CD8-positive, alpha-beta memory T cell (primary cell): ENCODE measurements around the gene NHLH2. TPM values are rescaled to one million over a fixed set of nuclear protein-coding genes. Genes with fewer than 3 reads are reported as not detected.

Experiments used
- CTCF ChIA-PET: fragments of 350-600 bp; sonication (Branson Sonifier 250); formaldehyde crosslinking; loops from one replicate; lab custom pipeline; 2021; ENCODE audit warnings: antibody characterized with exemption; lab: Charles Lee
- POLR2A ChIA-PET: fragments of 350-600 bp; sonication (Branson Sonifier 250); formaldehyde crosslinking; loops from one replicate; lab custom pipeline; 2021; ENCODE audit warnings: antibody characterized with exemption; lab: Charles Lee
- DNase-seq, 5 donors: peaks; one replicate each; pipeline versions ENCODE4 v3.0.0 to v3.0.0-alpha.2; 2020 to 2022; ENCODE audit warnings: mixed read lengths in 1 of 5
- H3K27ac ChIP-seq: one replicate; pipeline ENCODE4 v1.7.0; 2013; ENCODE audit warnings: low read depth, mild to moderate bottlenecking, low read length, moderate library complexity
- H3K27me3 ChIP-seq: 2 replicates; pipeline ENCODE4 v1.7.0; 2013; ENCODE audit warnings: low read length, mild to moderate bottlenecking; ENCODE audit not compliant: insufficient read depth, poor library complexity, severe bottlenecking
- H3K36me3 ChIP-seq: 2 replicates; pipeline ENCODE4 v1.7.0; 2013; ENCODE audit warnings: mild to moderate bottlenecking, low read length, moderate library complexity; ENCODE audit not compliant: insufficient read depth
- H3K4me1 ChIP-seq: 2 replicates; pipeline ENCODE4 v1.7.0; 2013; ENCODE audit warnings: mild to moderate bottlenecking, low read length, moderate library complexity; ENCODE audit not compliant: insufficient read depth
- H3K4me3 ChIP-seq: 2 replicates; pipeline ENCODE4 v1.7.0; 2013; ENCODE audit warnings: mild to moderate bottlenecking, low read length
- H3K9me3 ChIP-seq: 2 replicates; pipeline ENCODE4 v1.7.0; 2013; ENCODE audit warnings: mild to moderate bottlenecking, low read length
- H3K27ac Mint-ChIP-seq, 8 donors: one replicate each; pipeline ENCODE4 v1.8.0; 2020 to 2021; ENCODE audit warnings: mixed read lengths in 8 of 8, mild to moderate bottlenecking in 6 of 8, inconsistent platforms in 3 of 8, moderate library complexity in 3 of 8
- H3K27me3 Mint-ChIP-seq, 2 donors: one replicate each; pipeline ENCODE4 v1.8.0; 2020 to 2021; ENCODE audit warnings: mixed read lengths in 2 of 2, mild to moderate bottlenecking in 1 of 2, moderate library complexity in 1 of 2
- H3K36me3 Mint-ChIP-seq, 3 donors: one replicate each; pipeline ENCODE4 v1.8.0; 2020 to 2021; ENCODE audit warnings: mixed read lengths in 3 of 3, inconsistent platforms in 1 of 3, mild to moderate bottlenecking in 1 of 3
- H3K4me1 Mint-ChIP-seq, 3 donors: one replicate each; pipeline ENCODE4 v1.8.0; 2020 to 2021; ENCODE audit warnings: mixed read lengths in 3 of 3, inconsistent platforms in 1 of 3, mild to moderate bottlenecking in 1 of 3
- H3K4me3 Mint-ChIP-seq, 7 donors: one replicate each; pipeline ENCODE4 v1.8.0; 2020 to 2021; ENCODE audit warnings: mixed read lengths in 7 of 7, mild to moderate bottlenecking in 6 of 7, moderate library complexity in 4 of 7, inconsistent platforms in 2 of 7
- H3K9me3 Mint-ChIP-seq, 5 donors: one replicate each; pipeline ENCODE4 v1.8.0; 2020 to 2022; ENCODE audit warnings: mixed read lengths in 5 of 5, mild to moderate bottlenecking in 3 of 5, moderate library complexity in 2 of 5, inconsistent platforms in 1 of 5
- polyA plus RNA-seq: library from polyadenylated mRNA; unstranded; fragments of 300-500 nt; fragmentation: Illumina TruSeq; gene quantifications from one replicate; pipeline ENCODE4 v1.2.3, GENCODE V29; 2021
- total RNA-seq, 2 experiments: library from RNA; stranded (reverse); gene quantifications; one replicate each; pipeline ENCODE4 v1.2.3, GENCODE V29; 2021

The NHLH2 gene
- total and polyA plus RNA-seq, 3 experiments from 2014 or later = not detected

- Mint-ChIP-seq H3K4me1 (peaks cover 2 to 9% (median 5%) of the 10 kb centered on the region in 3 donors), H3K4me3 (no peak overlapping the region), H3K36me3 (no peaks in the 10 kb centered on the region), H3K27me3 (peaks cover 18 to 63% of the 10 kb centered on the region in 2 donors), H3K9me3 (peaks cover 0 to 1% (median 0%) of the 10 kb centered on the region in 5 donors), H3K27ac (no peak overlapping the region)
- Histone ChIP-seq H3K9me3 (no peaks in the 10 kb centered on the region), H3K36me3 (no peaks in the 10 kb centered on the region), H3K4me1 (no peaks in the 10 kb centered on the region), H3K4me3 (no peak overlapping the region), H3K27ac (no peak overlapping the region), H3K27me3 (no peaks in the 10 kb centered on the region)
- ChIA-PET POLR2A (no interaction called here), CTCF (no interaction called here)
- DNase-seq = no peak
Measured at GRCh38 chr1:115826628-115827027, 14.3 kb downstream of the NHLH2 start.

- no peaks in the 10 kb centered on the region for H3K9me3 ChIP-seq
- POLR2A ChIA-PET = no interaction called here
- H3K36me3 ChIP-seq = no peaks in the 10 kb centered on the region
- Mint-ChIP-seq H3K9me3 (peaks cover 0 to 5% (median 0%) of the 10 kb centered on the region in 5 donors), H3K27ac (no peak overlapping the region), H3K4me1 (no peaks in the 10 kb centered on the region), H3K36me3 (no peaks in the 10 kb centered on the region), H3K4me3 (no peak overlapping the region), H3K27me3 (peaks cover 3 to 41% of the 10 kb centered on the region in 2 donors)
- H3K4me1 ChIP-seq = no peaks in the 10 kb centered on the region
- H3K27ac ChIP-seq = no peak overlapping the region
- DNase-seq = no peak
- no peaks in the 10 kb centered on the region for H3K27me3 ChIP-seq
- no peak overlapping the region for H3K4me3 ChIP-seq
- CTCF ChIA-PET = no interaction called here
Measured at GRCh38 chr1:115822117-115822516, 18.8 kb downstream of the NHLH2 start.

DNA sequence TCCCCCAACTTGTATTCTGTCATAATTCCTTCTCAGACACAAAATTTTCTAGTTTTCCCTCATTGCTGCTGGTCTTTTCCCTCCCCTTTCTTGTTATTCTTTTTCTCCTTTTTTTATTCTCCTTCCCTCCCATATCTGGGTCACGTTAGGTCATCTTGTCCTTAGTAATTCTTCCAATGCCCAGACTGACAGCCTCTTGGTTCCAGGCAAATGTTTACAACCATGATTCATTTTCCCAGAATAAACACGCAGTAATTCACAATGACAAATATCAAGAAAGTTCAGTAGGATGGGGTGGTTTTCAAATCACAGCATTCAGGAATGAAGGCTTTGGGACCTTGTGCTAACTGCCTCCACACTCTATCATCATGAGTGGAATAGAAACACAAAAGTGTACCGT lies 25.2 kb downstream of the NHLH2 start:
- Mint-ChIP-seq H3K27ac (no peak overlapping the region), H3K36me3 (no peaks in the 10 kb centered on the region), H3K4me3 (no peak overlapping the region), H3K4me1 (no peaks in the 10 kb centered on the region), H3K27me3 (peaks cover 3 to 41% of the 10 kb centered on the region in 2 donors), H3K9me3 (peaks cover 0 to 4% (median 0%) of the 10 kb centered on the region in 5 donors)
- no peaks in the 10 kb centered on the region for H3K27me3 ChIP-seq
- H3K36me3 ChIP-seq = no peaks in the 10 kb centered on the region
- H3K4me3 ChIP-seq = no peak overlapping the region
- no peak overlapping the region for H3K27ac ChIP-seq
- POLR2A ChIA-PET = no interaction called here
- no peaks in the 10 kb centered on the region for H3K4me1 ChIP-seq
- no peak for DNase-seq
- no peaks in the 10 kb centered on the region for H3K9me3 ChIP-seq
- CTCF ChIA-PET = no interaction called here

DNA sequence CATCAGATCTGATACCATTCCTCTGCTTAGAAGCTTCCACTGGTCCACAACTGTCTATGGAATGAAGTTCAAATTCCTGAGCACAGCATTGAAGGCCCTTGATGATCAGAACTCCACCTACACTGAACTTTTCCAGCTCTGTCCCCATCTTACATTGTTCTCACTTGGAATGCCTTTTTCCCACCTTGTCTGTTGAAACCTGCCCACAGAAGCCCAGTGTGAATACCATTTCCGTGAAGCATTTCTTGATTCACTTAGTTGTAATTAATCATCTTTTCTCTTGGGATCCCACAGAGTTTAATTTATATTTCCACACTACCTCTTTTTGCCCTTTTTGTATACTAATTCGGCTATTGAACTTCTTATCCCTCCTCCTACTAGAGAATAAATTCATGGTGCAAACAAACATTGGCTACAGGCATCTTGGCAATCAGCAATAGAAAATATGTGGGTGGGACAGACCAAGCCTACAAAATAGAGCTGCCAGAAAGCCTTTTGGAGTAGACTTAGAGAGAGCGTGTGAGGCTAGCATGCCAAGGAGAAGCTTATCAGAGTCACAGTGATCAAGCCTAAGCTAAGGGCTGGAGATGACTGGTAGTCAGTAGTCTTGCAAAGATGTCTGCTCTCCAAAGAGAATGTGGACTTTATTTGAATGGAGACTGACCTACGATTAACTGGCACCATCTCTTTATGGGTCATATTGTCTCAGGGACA lies 26.1 kb downstream of the NHLH2 start:
- no peaks in the 10 kb centered on the region for H3K27me3 ChIP-seq
- no peak overlapping the region for H3K27ac ChIP-seq
- Mint-ChIP-seq H3K9me3 (peaks cover 0 to 4% (median 0%) of the 10 kb centered on the region in 5 donors), H3K4me3 (no peak overlapping the region), H3K27me3 (peaks cover 3 to 38% of the 10 kb centered on the region in 2 donors), H3K4me1 (no peaks in the 10 kb centered on the region), H3K36me3 (no peaks in the 10 kb centered on the region), H3K27ac (no peak overlapping the region)
- no peak for DNase-seq
- no peak overlapping the region for H3K4me3 ChIP-seq
- H3K36me3 ChIP-seq = no peaks in the 10 kb centered on the region
- no peaks in the 10 kb centered on the region for H3K9me3 ChIP-seq
- CTCF ChIA-PET = no interaction called here
- H3K4me1 ChIP-seq = no peaks in the 10 kb centered on the region
- POLR2A ChIA-PET = no interaction called here

DNA sequence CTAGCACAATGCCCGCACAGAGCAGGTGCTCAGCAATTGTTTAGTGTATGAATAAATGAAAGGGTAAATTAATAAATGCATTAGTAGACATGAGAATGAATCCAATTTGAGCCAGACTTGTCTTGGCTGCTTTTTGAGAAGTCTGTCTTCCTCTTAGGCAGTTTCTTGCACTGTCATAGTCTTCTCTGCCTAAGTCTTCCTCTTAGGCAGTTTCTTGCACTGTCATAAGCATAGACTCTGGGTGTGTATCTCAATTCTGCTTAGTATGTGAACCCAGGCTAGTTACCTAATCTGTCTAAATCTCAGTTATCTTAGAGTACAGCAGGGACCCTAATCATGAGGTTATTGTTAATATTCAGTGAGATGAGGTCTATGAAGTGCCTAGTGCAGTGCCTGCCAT lies 27.2 kb downstream of the NHLH2 start:
- H3K27ac Mint-ChIP-seq = no peak overlapping the region
- CTCF ChIA-PET = no interaction called here
- H3K4me3 Mint-ChIP-seq = no peak overlapping the region

DNA sequence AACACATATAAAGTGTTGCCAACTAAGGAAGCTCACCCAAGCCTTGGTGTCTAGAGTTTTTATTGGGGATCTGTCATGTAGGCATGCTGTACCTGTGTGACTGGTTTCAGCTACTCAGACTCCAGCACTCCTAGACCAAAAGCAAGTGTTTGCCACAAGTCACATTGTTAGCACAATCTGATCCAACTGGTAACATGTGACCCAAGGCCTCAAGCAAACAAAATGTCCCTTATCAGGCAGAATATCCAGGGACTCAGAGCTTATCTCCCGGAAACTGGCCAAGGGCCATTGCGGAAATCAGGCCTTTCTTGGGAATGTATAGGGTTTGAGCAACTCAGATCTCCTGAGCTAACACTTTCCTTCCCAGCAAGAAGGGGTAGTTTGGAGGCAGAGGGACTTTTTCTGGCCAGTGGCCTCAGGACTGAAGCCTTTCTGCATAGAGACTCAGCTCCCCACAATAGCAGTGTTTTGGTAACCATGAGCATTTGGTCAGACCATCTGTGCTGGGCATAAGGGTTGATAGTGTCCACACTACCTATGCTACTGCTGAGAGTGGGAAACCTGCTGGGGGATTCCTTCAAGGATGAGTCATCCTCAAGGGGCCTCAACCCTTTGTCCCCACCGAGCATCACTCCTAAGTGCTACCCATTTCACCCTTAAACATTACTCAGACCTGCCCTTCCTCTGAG lies 29.6 kb downstream of the NHLH2 start:
- H3K36me3 Mint-ChIP-seq = no peaks in the 10 kb centered on the region
- ChIA-PET CTCF (no interaction called here), POLR2A (no interaction called here)
- Histone ChIP-seq H3K27ac (no peak overlapping the region), H3K9me3 (no peaks in the 10 kb centered on the region), H3K36me3 (no peaks in the 10 kb centered on the region), H3K4me3 (no peak overlapping the region), H3K27me3 (no peaks in the 10 kb centered on the region), H3K4me1 (no peaks in the 10 kb centered on the region)
- no peak overlapping the region for H3K27ac Mint-ChIP-seq
- H3K4me3 Mint-ChIP-seq = no peak overlapping the region
- no peaks in the 10 kb centered on the region for H3K4me1 Mint-ChIP-seq
- H3K27me3 Mint-ChIP-seq = peaks cover 7 to 29% of the 10 kb centered on the region in 2 donors
- no peak for DNase-seq
- H3K9me3 Mint-ChIP-seq = no peaks in the 10 kb centered on the region

More for the DNA sequence above, 27.2 kb downstream of the NHLH2 start:
- Mint-ChIP-seq H3K36me3 (no peaks in the 10 kb centered on the region), H3K27me3 (peaks cover 3 to 38% of the 10 kb centered on the region in 2 donors), H3K4me1 (no peaks in the 10 kb centered on the region), H3K9me3 (no peaks in the 10 kb centered on the region)
- Histone ChIP-seq H3K4me3 (no peak overlapping the region), H3K9me3 (no peaks in the 10 kb centered on the region), H3K36me3 (no peaks in the 10 kb centered on the region), H3K4me1 (no peaks in the 10 kb centered on the region), H3K27ac (no peak overlapping the region), H3K27me3 (no peaks in the 10 kb centered on the region)
- POLR2A ChIA-PET = no interaction called here
- DNase-seq = no peak

DNA sequence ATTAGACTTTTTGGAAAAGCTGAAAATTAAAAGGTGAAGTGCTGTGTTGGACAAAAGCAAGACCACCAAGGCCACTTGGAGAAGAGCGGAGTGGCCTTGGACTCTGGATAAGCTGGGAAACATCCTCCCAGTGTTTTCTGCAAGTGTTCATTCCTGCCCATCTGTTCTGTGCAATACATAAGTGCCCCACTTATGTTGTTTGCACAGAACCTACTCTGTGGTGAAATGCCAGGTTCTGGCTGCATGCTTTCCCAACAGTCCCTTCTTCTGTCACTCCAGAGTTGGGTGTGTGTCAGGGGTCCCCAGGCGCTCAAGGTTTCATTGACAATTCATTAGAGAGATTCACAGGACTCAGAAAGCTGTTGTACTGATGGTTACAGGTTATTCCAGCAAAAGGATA lies 30.3 kb downstream of the NHLH2 start:
- H3K9me3 ChIP-seq = no peaks in the 10 kb centered on the region
- DNase-seq = no peak
- CTCF ChIA-PET = no interaction called here
- no peaks in the 10 kb centered on the region for H3K36me3 ChIP-seq
- H3K27me3 ChIP-seq = no peaks in the 10 kb centered on the region
- H3K4me1 ChIP-seq = no peaks in the 10 kb centered on the region
- no peak overlapping the region for H3K4me3 Mint-ChIP-seq
- no peaks in the 10 kb centered on the region for H3K36me3 Mint-ChIP-seq
- H3K4me1 Mint-ChIP-seq = no peaks in the 10 kb centered on the region
- H3K27ac ChIP-seq = no peak overlapping the region
- H3K27ac Mint-ChIP-seq = no peak overlapping the region
- H3K4me3 ChIP-seq = no peak overlapping the region
- peaks cover 6 to 28% of the 10 kb centered on the region in 2 donors for H3K27me3 Mint-ChIP-seq
- H3K9me3 Mint-ChIP-seq = no peaks in the 10 kb centered on the region
- POLR2A ChIA-PET = no interaction called here

- Histone ChIP-seq H3K9me3 (no peaks in the 10 kb centered on the region), H3K27me3 (no peaks in the 10 kb centered on the region), H3K4me1 (no peaks in the 10 kb centered on the region), H3K4me3 (no peak overlapping the region), H3K27ac (no peak overlapping the region), H3K36me3 (no peaks in the 10 kb centered on the region)
- no peaks in the 10 kb centered on the region for H3K9me3 Mint-ChIP-seq
- no peaks in the 10 kb centered on the region for H3K36me3 Mint-ChIP-seq
- CTCF ChIA-PET = no interaction called here
- peaks cover 10 to 30% of the 10 kb centered on the region in 2 donors for H3K27me3 Mint-ChIP-seq
- no peak for DNase-seq
- no peaks in the 10 kb centered on the region for H3K4me1 Mint-ChIP-seq
- no peak overlapping the region for H3K4me3 Mint-ChIP-seq
- POLR2A ChIA-PET = no interaction called here
- H3K27ac Mint-ChIP-seq = no peak overlapping the region
Measured at GRCh38 chr1:115809847-115810246, 31.1 kb downstream of the NHLH2 start.
